ENCODE results near the gene SRF. TPM values are rescaled to one million over a fixed set of nuclear protein-coding genes. Genes with fewer than 3 reads are reported as not detected.

SRF gene
- total RNA-seq, 1 experiment from 2014 or later: 32.1 TPM

GRCh38 chr6:43228951-43229802 lies 58.1 kb downstream of the SRF start, which contains the start of gene DNPH1:
Gene DNPH1 (minus strand): TSS chr6:43229481. CDS start chr6:43229456, 25 bp downstream.
- intact Hi-C loops (cut with micrococcal nuclease): loop anchor here (2.0 kb wide), 1 partner anchor 58 kb away; the partner anchor contains the start of gene SRF
- Mint-ChIP-seq H3K27me3 (ENCODE audit: insufficient read depth, unreplicated experiment) (peaks cover 12% of the 10 kb centered on the region), H3K9me3 (ENCODE audit: unreplicated experiment) (no peaks in the 10 kb centered on the region), H3K4me3 (ENCODE audit: unreplicated experiment) (peak within 1 kb of the TSS; percentile 76), H3K27ac (ENCODE audit: low read depth, unreplicated experiment) (peak within 1 kb of the TSS; percentile 68), H3K36me3 (ENCODE audit: insufficient read depth, unreplicated experiment) (peaks cover 10% of the 10 kb centered on the region), H3K4me1 (ENCODE audit: insufficient read depth, unreplicated experiment) (no peaks in the 10 kb centered on the region)
- ChIA-PET POLR2A (interaction anchor here (0.6 to 2.7 kb wide), 17 partner anchors 9 to 666 kb away, joined by 3 to 11 read pairs (median 6); partner anchors contain the start of genes CUL9, KLC4, MRPL2 and POLR1C), CTCF (interaction anchor here (0.5 to 2.4 kb wide), 31 partner anchors 9 to 305 kb away, joined by 3 to 13 read pairs (median 4); no protein-coding TSS in a partner anchor)
- DNase-seq (ENCODE audit: unreplicated experiment): peak; percentile 69
- BruUV-seq (replicated peaks): no TSS peak
- TF ChIP-seq CTCF (IDR thresholded peaks at IDR 0.05; ENCODE audit: unreplicated experiment): peak; percentile 89

GRCh38 chr6:43229803-43230620 lies 58.9 kb downstream of the SRF start:
- H3K4me3 Mint-ChIP-seq (ENCODE audit: unreplicated experiment): peak overlapping the region; percentile 76
- DNase-seq (ENCODE audit: unreplicated experiment): no peak
- no peaks in the 10 kb centered on the region for H3K4me1 Mint-ChIP-seq (ENCODE audit: insufficient read depth, unreplicated experiment)
- no peaks in the 10 kb centered on the region for H3K9me3 Mint-ChIP-seq (ENCODE audit: unreplicated experiment)
- CTCF ChIA-PET: interaction anchor here (0.6 to 2.4 kb wide), 25 partner anchors 8 to 291 kb away, joined by 3 to 13 read pairs (median 3); partner anchors contain the start of gene CRIP3
- POLR2A ChIA-PET: interaction anchor here (0.7 to 2.7 kb wide), 11 partner anchors 29 to 289 kb away, joined by 3 to 11 read pairs (median 7); partner anchors contain the start of genes CUL9, KLC4, MRPL2 and POLR1C
- H3K36me3 Mint-ChIP-seq (ENCODE audit: insufficient read depth, unreplicated experiment): peaks cover 10% of the 10 kb centered on the region
- TF ChIP-seq CTCF (IDR thresholded peaks at IDR 0.05; ENCODE audit: unreplicated experiment): no peak
- BruUV-seq (replicated peaks): no TSS peak
- peak overlapping the region; percentile 68 for H3K27ac Mint-ChIP-seq (ENCODE audit: low read depth, unreplicated experiment)
- intact Hi-C loops (cut with micrococcal nuclease): loop anchor here (2.0 kb wide), 1 partner anchor 59 kb away; the partner anchor contains the start of gene SRF
- peaks cover 12% of the 10 kb centered on the region for H3K27me3 Mint-ChIP-seq (ENCODE audit: insufficient read depth, unreplicated experiment)

- BruUV-seq (replicated peaks): no TSS peak
- no peak for DNase-seq (ENCODE audit: unreplicated experiment)
- peaks cover 6% of the 10 kb centered on the region for H3K36me3 Mint-ChIP-seq (ENCODE audit: insufficient read depth, unreplicated experiment)
These were observed 60.0 kb downstream of the SRF start for GRCh38 chr6:43231053-43231452.

More at GRCh38 chr6:43231053-43231452, 60.0 kb downstream of the SRF start:
- ChIA-PET CTCF (interaction anchor here (0.8 to 1.6 kb wide), 3 partner anchors 103 to 276 kb away, joined by 3 to 9 read pairs (median 5); no protein-coding TSS in a partner anchor), POLR2A (interaction anchor here (0.5 to 2.7 kb wide), 3 partner anchors 49 to 138 kb away, joined by 4 to 11 read pairs (median 9); partner anchors contain the start of genes CUL9 and ZNF318)
- TF ChIP-seq CTCF (IDR thresholded peaks at IDR 0.05; ENCODE audit: unreplicated experiment): no peak
- Mint-ChIP-seq H3K4me1 (ENCODE audit: insufficient read depth, unreplicated experiment) (no peaks in the 10 kb centered on the region), H3K27me3 (ENCODE audit: insufficient read depth, unreplicated experiment) (peaks cover 12% of the 10 kb centered on the region), H3K4me3 (ENCODE audit: unreplicated experiment) (no peak overlapping the region), H3K27ac (ENCODE audit: low read depth, unreplicated experiment) (no peak overlapping the region), H3K9me3 (ENCODE audit: unreplicated experiment) (no peaks in the 10 kb centered on the region)
- intact Hi-C loops (cut with micrococcal nuclease): no loop called here

Other genes starting within 250 kb of the SRF start
- gene CNPY3, start 241.8 kb upstream of the SRF start, total RNA-seq (2022): 21.9 and 22.5 TPM in 2 replicates
- 0.30 TPM in 1 of 2 replicates, not detected in the other for gene GNMT, start 210.5 kb upstream of the SRF start, total RNA-seq (2022)
- 25.8 and 34.0 TPM in 2 replicates for gene PEX6, start 192.1 kb upstream of the SRF start, total RNA-seq (2022)
- 16.5 and 17.9 TPM in 2 replicates for gene PPP2R5D, start 186.7 kb upstream of the SRF start, total RNA-seq (2022)
- gene MEA1, start 157.3 kb upstream of the SRF start, total RNA-seq (2022): 71.8 and 79.9 TPM in 2 replicates
- 35.6 and 39.2 TPM in 2 replicates for gene KLHDC3, start 157.0 kb upstream of the SRF start, total RNA-seq (2022)
- 72.8 and 80.4 TPM in 2 replicates for gene RRP36, start 149.6 kb upstream of the SRF start, total RNA-seq (2022)
- 22.7 and 31.4 TPM in 2 replicates for gene CUL7, start 117.4 kb upstream of the SRF start, total RNA-seq (2022)
- 155 and 174 TPM in 2 replicates for gene MRPL2, start 111.8 kb upstream of the SRF start, total RNA-seq (2022)
- 17.5 and 23.4 TPM in 2 replicates for gene KLC4, start 111.6 kb upstream of the SRF start, total RNA-seq (2022)
- gene PTK7, start 95.0 kb upstream of the SRF start, total RNA-seq (2022): 42.6 and 48.4 TPM in 2 replicates
- gene CUL9, start 10.9 kb downstream of the SRF start, total RNA-seq (2022): 39.6 and 42.8 TPM in 2 replicates
- 52.5 and 91.0 TPM in 2 replicates for gene DNPH1, start 58.2 kb downstream of the SRF start, total RNA-seq (2022)
- gene TTBK1, start 72.2 kb downstream of the SRF start, total RNA-seq (2022): not detected in 2 replicates
- gene SLC22A7, start 127.0 kb downstream of the SRF start, total RNA-seq (2022): not detected in 2 replicates
- not detected in 2 replicates for gene CRIP3, start 137.6 kb downstream of the SRF start, total RNA-seq (2022)
- gene ZNF318, start 198.4 kb downstream of the SRF start, total RNA-seq (2022): 11.3 and 12.9 TPM in 2 replicates